ENCODE data around the gene NGEF. TPM values are rescaled to one million over a fixed set of nuclear protein-coding genes. Genes with fewer than 3 reads are reported as not detected.

Gene NGEF, protein sequence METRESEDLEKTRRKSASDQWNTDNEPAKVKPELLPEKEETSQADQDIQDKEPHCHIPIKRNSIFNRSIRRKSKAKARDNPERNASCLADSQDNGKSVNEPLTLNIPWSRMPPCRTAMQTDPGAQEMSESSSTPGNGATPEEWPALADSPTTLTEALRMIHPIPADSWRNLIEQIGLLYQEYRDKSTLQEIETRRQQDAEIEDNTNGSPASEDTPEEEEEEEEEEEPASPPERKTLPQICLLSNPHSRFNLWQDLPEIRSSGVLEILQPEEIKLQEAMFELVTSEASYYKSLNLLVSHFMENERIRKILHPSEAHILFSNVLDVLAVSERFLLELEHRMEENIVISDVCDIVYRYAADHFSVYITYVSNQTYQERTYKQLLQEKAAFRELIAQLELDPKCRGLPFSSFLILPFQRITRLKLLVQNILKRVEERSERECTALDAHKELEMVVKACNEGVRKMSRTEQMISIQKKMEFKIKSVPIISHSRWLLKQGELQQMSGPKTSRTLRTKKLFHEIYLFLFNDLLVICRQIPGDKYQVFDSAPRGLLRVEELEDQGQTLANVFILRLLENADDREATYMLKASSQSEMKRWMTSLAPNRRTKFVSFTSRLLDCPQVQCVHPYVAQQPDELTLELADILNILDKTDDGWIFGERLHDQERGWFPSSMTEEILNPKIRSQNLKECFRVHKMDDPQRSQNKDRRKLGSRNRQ
- 14.6 to 20.9 TPM (median 19.1 TPM) in 5 replicates for total RNA-seq (2022; extraction: Qiagen RNA extraction; ENCODE audit: low read depth)

DNA sequence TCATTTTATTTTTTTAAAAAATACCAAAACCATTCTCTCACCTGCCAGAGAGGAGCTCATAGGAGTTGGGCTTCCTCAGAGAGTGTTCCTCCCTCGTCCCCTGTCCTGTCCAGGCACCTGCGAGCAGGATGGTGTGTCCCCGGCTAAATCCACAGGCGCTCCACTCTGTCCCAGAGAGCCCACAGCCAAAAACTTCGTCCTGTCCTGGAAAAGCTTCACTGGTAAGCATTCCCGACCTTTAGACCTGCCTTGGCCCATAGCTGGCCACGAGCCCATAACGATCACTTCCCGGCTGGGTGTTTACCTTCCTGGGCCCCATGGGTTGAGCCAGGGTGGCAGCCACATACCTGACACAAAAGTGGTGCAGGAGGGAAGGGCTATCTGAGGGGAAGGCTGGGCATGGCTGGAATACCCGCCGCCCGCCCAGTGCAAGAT is at the start of gene NGEF:
Gene NGEF, minus strand, starts transcription at position 230 of the 435 bp plus-strand sequence. CDS start 38,366 bp downstream, outside the sequence.

DNA sequence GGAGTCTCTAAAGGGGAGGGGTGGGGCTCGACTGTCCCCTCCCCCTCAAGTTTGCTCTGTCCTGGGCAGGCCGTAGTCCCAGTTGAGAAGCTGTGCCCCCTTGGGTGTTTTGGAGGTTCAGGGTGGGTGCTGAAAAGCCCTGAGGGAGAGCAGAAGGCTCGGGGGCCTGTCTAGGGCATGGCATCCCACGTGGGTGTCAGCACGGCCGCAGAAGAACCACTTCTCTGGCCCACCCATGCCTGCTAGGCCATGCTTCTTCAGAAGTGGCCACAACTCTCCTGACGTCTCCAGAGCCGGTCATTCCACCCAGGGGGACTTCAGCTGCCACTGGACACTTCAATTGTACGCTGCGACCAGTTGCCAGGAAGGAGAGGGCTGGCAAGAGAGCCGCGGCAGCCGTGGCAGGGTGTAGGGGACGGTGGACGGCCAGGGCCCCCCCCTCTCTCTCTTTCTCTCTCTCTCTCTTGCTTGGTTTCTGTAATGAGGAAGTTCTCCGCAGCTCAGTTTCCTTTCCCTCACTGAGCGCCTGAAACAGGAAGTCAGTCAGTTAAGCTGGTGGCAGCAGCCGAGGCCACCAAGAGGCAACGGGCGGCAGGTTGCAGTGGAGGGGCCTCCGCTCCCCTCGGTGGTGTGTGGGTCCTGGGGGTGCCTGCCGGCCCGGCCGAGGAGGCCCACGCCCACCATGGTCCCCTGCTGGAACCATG is 46.9 kb upstream of the NGEF start, which contains the start of gene INPP5D:
Gene INPP5D, plus strand, starts transcription at position 546 of the 704 bp plus-strand sequence. Its CDS starts 137 bp downstream, at position 683.

DNA sequence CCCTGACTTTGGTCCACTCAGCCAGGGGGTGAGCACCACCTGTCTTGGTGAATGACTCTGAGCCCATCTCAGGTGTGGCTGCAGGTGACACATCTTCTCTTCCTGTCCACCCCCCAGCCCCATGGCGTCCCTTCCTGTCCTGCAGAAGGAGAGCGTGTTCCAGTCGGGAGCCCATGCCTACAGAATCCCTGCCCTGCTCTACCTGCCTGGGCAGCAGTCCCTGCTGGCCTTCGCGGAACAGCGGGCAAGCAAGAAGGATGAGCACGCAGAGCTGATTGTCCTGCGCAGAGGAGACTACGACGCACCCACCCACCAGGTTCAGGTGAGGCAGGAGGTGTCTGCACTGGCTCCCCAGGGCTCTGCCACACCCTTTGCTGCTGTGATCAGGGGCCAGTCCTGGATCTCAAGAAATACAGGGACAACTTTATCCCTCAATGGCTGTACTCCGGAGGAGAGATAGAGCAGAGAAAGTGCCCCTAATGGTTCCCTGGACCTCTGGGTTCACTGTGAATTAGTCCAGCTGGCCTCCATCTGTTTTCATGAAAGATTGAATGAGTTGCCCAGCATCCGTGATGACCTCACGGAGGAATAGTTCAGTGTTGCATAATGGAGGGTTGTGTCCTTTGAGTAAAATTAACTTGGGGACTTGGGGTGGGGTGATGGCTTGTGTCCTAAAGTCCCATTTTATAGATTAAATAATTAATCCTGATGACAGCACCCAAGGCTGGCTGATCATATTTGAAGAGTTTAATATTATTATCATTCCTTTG is 19.7 kb upstream of the NGEF start, which contains the start of gene NEU2:
Gene NEU2, plus strand, starts transcription at position 122 of the 770 bp plus-strand sequence. Its CDS starts 0 bp downstream, at position 122.

DNA sequence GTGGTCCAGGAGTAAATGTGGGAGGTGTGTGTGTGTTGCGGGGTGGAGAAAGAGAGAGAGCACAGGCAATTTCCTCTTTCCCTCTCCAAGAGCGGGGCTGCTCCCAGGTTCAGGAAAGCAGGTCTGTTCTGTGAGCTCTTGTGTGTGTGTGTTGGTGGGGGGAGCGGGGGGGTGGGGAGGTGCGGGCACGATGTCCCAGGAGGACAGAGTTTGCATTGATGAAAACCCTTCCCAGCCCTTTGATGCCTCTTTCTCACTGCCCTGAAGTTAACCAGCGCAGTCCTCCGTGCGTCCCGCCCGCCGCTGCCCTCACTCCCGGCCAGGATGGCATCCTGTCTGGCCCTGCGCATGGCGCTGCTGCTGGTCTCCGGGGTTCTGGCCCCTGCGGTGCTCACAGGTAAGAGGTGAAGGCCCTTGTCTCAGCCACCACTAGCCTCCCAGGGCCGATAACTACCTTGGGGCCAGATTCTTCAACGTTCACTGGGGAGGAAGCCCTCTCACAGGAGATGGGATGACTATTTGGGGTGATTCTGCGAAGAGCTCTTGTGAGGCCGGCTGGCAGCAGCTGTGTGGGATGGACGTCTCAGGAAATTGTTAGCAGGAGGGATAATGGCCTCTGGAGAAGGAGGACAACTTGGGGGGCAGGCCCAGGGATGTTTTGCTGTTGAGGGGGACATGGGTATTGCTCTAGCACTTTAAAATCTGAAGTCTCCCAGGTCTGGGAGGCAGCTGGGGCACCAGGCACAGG is 142.9 kb downstream of the NGEF start, which contains the start of gene SNORC:
Gene SNORC, plus strand, starts transcription at position 247 of the 748 bp plus-strand sequence. Its CDS starts 78 bp downstream, at position 325.

Other genes with a start within 250 kb of the NGEF start
- not detected in 5 replicates for gene KCNJ13, start 236.7 kb downstream of the NGEF start, total RNA-seq (2022; extraction: Qiagen RNA extraction; ENCODE audit: low read depth)
- 4.5 to 13.2 TPM (median 10.4 TPM) in 5 replicates for gene SNORC, start 143.0 kb downstream of the NGEF start, total RNA-seq (2022; extraction: Qiagen RNA extraction; ENCODE audit: low read depth)
- not detected in 5 replicates for gene NEU2, start 19.4 kb upstream of the NGEF start, total RNA-seq (2022; extraction: Qiagen RNA extraction; ENCODE audit: low read depth)
- gene INPP5D, start 47.1 kb upstream of the NGEF start, total RNA-seq (2022; extraction: Qiagen RNA extraction; ENCODE audit: low read depth): 0.49 to 1.1 TPM (median 0.75 TPM) in 5 replicates
- 47.2 to 52.3 TPM (median 49.1 TPM) in 5 replicates for gene ATG16L1, start 238.4 kb upstream of the NGEF start, total RNA-seq (2022; extraction: Qiagen RNA extraction; ENCODE audit: low read depth)

All from A549 treated with CpdA at 1 μM for 4 hours (cell line).